DND-41 (cell line): ENCODE measurements around the gene PTMA.

Experiments used
- ATAC-seq: fragments of 200-7000 bp; cut with Tn5 transposase; 3 replicates; pipeline ENCODE4 v1.9.1; 2021; ENCODE audit warnings: low read depth; ENCODE audit not compliant: insufficient read depth
- DNase-seq: peaks from one replicate; pipeline ENCODE4 v3.0.0-alpha.2; 2020
- H2AFZ ChIP-seq: 2 replicates; pipeline ENCODE4 v1.6.0; 2012; ENCODE audit warnings: low read depth, low read length
- H3K27ac ChIP-seq: 2 replicates; pipeline ENCODE4 v1.5.1; 2012; ENCODE audit warnings: low read length, inconsistent platforms
- H3K27me3 ChIP-seq: fragments of 200-600 bp; sonication (generic); 2 replicates; pipeline ENCODE4 v1.6.0; 2012; ENCODE audit warnings: low read length, mild to moderate bottlenecking, inconsistent platforms; ENCODE audit not compliant: insufficient read depth, poor library complexity
- H3K36me3 ChIP-seq: 2 replicates; pipeline ENCODE4 v1.5.1; 2012; ENCODE audit warnings: low read length, inconsistent platforms; ENCODE audit not compliant: insufficient read depth
- H3K4me1 ChIP-seq: 2 replicates; pipeline ENCODE4 v1.5.1; 2012; ENCODE audit warnings: mild to moderate bottlenecking, low read length; ENCODE audit not compliant: insufficient read depth
- H3K4me2 ChIP-seq: 2 replicates; pipeline ENCODE4 v1.6.0; 2012; ENCODE audit warnings: mild to moderate bottlenecking, moderate library complexity, low read length, inconsistent platforms; ENCODE audit not compliant: insufficient read depth
- H3K4me3 ChIP-seq, 2 experiments: fragments of 200-600 bp in 1 of 2; shearing (Covaris generic) in 1 of 2; 2 replicates each; pipeline ENCODE4 v1.5.1; 2012 to 2016; ENCODE audit warnings: inconsistent platforms in 2 of 2, low read length in 2 of 2, mild to moderate bottlenecking in 2 of 2, low read depth in 1 of 2, moderate library complexity in 1 of 2
- H3K79me2 ChIP-seq: 2 replicates; pipeline ENCODE4 v1.6.0; 2012; ENCODE audit warnings: low read length, inconsistent platforms; ENCODE audit not compliant: insufficient read depth
- H3K9ac ChIP-seq: 2 replicates; pipeline ENCODE4 v1.6.0; 2012; ENCODE audit warnings: low read depth, mild to moderate bottlenecking, inconsistent platforms, low read length, moderate library complexity
- H3K9me3 ChIP-seq: 2 replicates; pipeline ENCODE4 v1.5.1; 2012; ENCODE audit warnings: low read length, moderate library complexity, mild to moderate bottlenecking, inconsistent platforms; ENCODE audit not compliant: insufficient read depth, severe bottlenecking
- H4K20me1 ChIP-seq: 2 replicates; pipeline ENCODE4 v1.6.0; 2012; ENCODE audit warnings: low read length; ENCODE audit not compliant: insufficient read depth
- EZH2 ChIP-seq: IDR thresholded peaks from 3 replicates; pipeline ENCODE4 v1.6.1; 2012; ENCODE audit warnings: borderline replicate concordance, low read depth, mild to moderate bottlenecking, moderate library complexity, low read length, inconsistent platforms; ENCODE audit not compliant: severe bottlenecking
- TF ChIP-seq, protein P1 (sequence below): IDR thresholded peaks from 2 replicates; pipeline ENCODE4 v1.5.1; 2012; ENCODE audit warnings: borderline replicate concordance, low read length, moderate library complexity, mild to moderate bottlenecking; ENCODE audit not compliant: poor library complexity, severe bottlenecking; ENCODE audit errors: extremely low read depth

The PTMA gene

DNA sequence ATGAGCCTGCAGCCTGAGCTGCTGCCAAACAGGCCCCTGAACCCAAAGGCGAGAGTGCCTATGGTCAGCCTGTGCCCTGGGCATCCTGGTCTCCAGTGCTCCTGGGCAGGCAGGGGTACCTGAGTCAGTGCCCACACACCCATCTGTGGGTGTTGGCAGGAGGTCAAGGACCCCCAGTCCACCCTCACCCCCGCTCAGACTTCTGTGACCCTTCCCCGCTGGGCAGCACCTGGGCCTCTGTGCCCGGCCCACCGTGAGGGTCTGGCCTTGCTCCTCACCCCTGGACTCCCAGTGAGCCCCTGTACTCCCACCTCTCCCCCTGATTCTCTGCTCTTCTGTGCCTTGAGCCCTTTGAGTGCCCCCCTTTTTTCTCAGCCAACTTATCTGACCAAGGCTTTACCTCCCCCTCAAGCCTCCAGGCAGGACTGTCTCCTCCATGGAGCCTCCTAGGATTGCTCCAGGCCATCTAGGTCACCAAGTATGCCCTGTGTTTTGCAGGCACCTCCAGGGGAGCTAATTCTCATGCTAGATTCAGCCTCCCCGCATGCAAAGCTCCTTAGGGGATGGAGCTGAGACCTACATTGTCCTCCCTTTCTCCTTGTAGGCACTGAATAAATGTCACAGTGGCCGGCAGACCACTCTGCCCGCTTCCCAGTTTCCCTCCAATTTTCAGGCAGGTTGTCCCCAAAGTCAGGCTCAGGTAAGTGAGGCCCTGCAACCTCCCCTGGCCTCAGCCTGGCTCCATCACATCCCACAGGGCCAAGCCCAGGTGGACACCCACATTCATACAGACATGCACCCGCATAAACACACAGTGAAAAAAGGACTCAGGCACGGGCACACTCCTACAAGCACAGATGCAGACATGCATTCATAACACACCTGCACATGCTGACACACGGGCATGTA lies 21.9 kb upstream of the PTMA start:
- Histone ChIP-seq H3K79me2 (peaks cover 24% of the 10 kb centered on the region), H4K20me1 (no peaks in the 10 kb centered on the region), H3K9me3 (no peaks in the 10 kb centered on the region), H3K4me1 (peaks cover 42% of the 10 kb centered on the region), H3K4me2 (no peak overlapping the region), H3K4me3 (no peak overlapping the region), H2AFZ (no peak overlapping the region), H3K27ac (peak overlapping the region; percentile 16; the same call in 1 of the 2 replicates), H3K27me3 (no peaks in the 10 kb centered on the region), H3K36me3 (no peaks in the 10 kb centered on the region), H3K9ac (peak overlapping the region; percentile 21; the same call in 1 of the 2 replicates)
- no peak for ATAC-seq
- TF ChIP-seq EZH2, result no peak
- TF ChIP-seq, protein P1, sequence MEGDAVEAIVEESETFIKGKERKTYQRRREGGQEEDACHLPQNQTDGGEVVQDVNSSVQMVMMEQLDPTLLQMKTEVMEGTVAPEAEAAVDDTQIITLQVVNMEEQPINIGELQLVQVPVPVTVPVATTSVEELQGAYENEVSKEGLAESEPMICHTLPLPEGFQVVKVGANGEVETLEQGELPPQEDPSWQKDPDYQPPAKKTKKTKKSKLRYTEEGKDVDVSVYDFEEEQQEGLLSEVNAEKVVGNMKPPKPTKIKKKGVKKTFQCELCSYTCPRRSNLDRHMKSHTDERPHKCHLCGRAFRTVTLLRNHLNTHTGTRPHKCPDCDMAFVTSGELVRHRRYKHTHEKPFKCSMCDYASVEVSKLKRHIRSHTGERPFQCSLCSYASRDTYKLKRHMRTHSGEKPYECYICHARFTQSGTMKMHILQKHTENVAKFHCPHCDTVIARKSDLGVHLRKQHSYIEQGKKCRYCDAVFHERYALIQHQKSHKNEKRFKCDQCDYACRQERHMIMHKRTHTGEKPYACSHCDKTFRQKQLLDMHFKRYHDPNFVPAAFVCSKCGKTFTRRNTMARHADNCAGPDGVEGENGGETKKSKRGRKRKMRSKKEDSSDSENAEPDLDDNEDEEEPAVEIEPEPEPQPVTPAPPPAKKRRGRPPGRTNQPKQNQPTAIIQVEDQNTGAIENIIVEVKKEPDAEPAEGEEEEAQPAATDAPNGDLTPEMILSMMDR, result no peak
- no peak for DNase-seq

DNA sequence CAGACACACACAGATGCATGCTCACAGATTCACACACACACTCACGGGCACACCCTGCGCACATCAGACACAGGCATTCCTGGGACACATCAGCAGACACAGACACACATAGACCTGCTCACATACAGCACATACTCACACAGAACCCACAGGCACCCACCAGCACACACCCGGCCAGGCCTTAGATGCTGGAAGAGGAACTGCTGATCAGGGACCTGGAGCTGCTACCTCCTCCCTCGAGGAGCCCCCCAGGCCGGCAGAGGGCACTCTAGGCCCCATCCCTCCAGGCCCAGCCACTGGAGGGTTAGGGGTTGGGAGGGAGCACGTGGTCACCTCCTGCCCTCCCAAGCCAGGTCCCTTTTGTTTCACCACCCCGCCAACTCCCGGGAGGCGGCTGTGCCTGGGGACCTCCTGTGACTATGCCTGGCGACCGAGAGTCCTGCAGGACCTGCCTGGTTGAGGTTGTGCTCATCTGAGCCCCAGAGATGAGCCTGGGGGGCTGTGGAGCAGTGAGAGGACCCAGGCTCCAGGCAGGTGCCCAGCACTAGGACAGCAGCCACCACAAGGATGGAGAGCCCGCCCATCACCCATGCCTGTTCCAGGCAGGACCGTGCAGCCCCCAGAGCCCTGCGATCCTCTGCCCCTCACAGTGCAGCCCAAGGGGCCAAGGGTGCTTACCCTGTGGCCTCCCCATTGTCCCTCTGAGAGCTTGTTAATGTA lies 21.0 kb upstream of the PTMA start:
- Histone ChIP-seq H3K9me3 (no peaks in the 10 kb centered on the region), H3K4me1 (peaks cover 39% of the 10 kb centered on the region), H3K4me3 (no peak overlapping the region), H2AFZ (no peak overlapping the region), H3K27ac (no peak overlapping the region), H3K27me3 (no peaks in the 10 kb centered on the region), H3K36me3 (no peaks in the 10 kb centered on the region), H3K4me2 (no peak overlapping the region), H3K79me2 (peaks cover 20% of the 10 kb centered on the region), H4K20me1 (no peaks in the 10 kb centered on the region), H3K9ac (no peak overlapping the region)
- TF ChIP-seq, protein P1, result peak; percentile 62
- TF ChIP-seq EZH2, result no peak
- ATAC-seq (peak; percentile 36), DNase-seq (peak; percentile 57)

DNA sequence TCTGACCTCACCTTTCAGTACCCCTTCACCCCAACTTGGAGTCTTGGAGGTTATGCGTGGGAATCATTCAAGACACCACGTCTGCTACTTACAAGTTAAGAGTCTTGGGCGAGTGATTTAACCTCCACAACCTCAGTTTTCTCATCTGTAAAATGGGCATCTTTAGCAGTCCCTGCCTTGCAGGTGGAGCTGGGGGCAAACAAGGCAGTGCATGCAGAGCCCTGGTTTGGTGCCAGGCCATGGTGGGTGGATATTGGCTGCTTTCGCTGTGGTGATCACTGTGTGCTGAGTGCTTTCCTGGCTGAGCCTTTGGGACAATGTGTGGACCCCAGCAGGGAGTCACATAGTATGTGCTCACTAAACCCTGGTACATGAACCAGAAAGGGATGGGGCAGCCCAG lies 20.4 kb upstream of the PTMA start:
- Histone ChIP-seq H3K4me3 (no peak overlapping the region), H4K20me1 (no peaks in the 10 kb centered on the region), H3K4me1 (peaks cover 32% of the 10 kb centered on the region), H3K27ac (no peak overlapping the region), H2AFZ (no peak overlapping the region), H3K4me2 (no peak overlapping the region), H3K36me3 (no peaks in the 10 kb centered on the region), H3K79me2 (peaks cover 14% of the 10 kb centered on the region), H3K9me3 (no peaks in the 10 kb centered on the region), H3K27me3 (no peaks in the 10 kb centered on the region), H3K9ac (no peak overlapping the region)
- no peak for DNase-seq
- TF ChIP-seq EZH2, result no peak
- no peak for ATAC-seq

DNA sequence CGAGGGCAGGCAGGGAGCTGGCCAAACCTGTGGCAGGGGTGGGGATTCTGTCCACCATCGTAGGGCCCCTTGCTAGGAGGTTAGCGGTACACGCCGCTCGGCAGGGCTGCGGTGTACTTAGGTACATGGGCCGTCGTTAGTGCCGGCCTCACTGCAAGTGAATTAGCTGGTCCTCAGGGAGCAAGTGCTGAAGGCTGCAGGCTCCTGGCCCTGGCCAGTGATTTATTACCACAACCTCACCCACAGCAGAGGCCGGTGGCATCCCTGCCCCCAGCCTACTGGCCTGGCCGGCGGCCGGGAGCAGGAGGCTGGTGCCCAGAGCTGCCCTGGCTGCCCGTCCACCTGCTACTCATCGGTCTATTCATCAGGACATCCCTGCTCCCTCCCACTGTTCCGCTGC lies 19.6 kb upstream of the PTMA start:
- Histone ChIP-seq H3K4me2 (no peak overlapping the region), H3K4me3 (no peak overlapping the region)

More for the DNA sequence above, 19.6 kb upstream of the PTMA start:
- no peak overlapping the region for H3K9ac ChIP-seq
- H3K27ac ChIP-seq, result no peak overlapping the region
- TF ChIP-seq, protein P1, result no peak
- TF ChIP-seq EZH2, result no peak
- no peaks in the 10 kb centered on the region for H3K36me3 ChIP-seq
- no peaks in the 10 kb centered on the region for H3K9me3 ChIP-seq
- DNase-seq (no peak), ATAC-seq (no peak)
- H3K27me3 ChIP-seq, result no peaks in the 10 kb centered on the region
- H3K4me1 ChIP-seq, result peaks cover 25% of the 10 kb centered on the region
- H3K79me2 ChIP-seq, result peaks cover 9% of the 10 kb centered on the region
- no peaks in the 10 kb centered on the region; the same call in 1 of the 2 replicates for H4K20me1 ChIP-seq
- no peak overlapping the region for H2AFZ ChIP-seq
